Gastroesophageal sphincter (tissue), 4 donors: ENCODE results near the gene ARHGEF10L. TPM values are rescaled to one million over a fixed set of nuclear protein-coding genes. Genes with fewer than 3 reads are reported as not detected.

ENCODE experiments used
- ATAC-seq: fragments of 150-250 bp; one replicate; pipeline ENCODE4 v1.9.1; 2016; ENCODE audit warnings: mild to moderate bottlenecking, moderate library complexity
- H3K27ac ChIP-seq, 4 donors: fragments of 200-600 bp; sonication (generic) in 3 of 4; 1 replicate in 3 of 4; 2 replicates in 1 of 4; pipeline ENCODE4 v1.5.1; 2016 to 2019
- H3K27me3 ChIP-seq: fragments of 200-600 bp; sonication (generic); one replicate; pipeline ENCODE4 v1.5.1; 2019
- H3K36me3 ChIP-seq, 2 donors: fragments of 200-600 bp; sonication (generic); one replicate each; pipeline ENCODE4 v1.5.1; 2019; ENCODE audit warnings: control low read depth in 1 of 2
- H3K4me1 ChIP-seq, 3 donors: fragments of 200-600 bp; sonication (generic); 1 replicate in 2 of 3; 2 replicates in 1 of 3; pipeline ENCODE4 v1.5.1; 2016 to 2019; ENCODE audit warnings: control low read depth in 2 of 3
- H3K4me3 ChIP-seq, 2 donors: fragments of 200-600 bp; sonication (generic); one replicate each; pipeline ENCODE4 v1.5.1; 2019; ENCODE audit warnings: mild to moderate bottlenecking in 1 of 2, moderate library complexity in 1 of 2
- H3K9me3 ChIP-seq, 3 donors: fragments of 200-600 bp; sonication (generic); one replicate each; pipeline ENCODE4 v1.5.1; 2017 to 2019; ENCODE audit warnings: control low read depth in 2 of 3
- CTCF ChIP-seq, 4 experiments: fragments of 200-600 bp in 2 of 4; fragments of 450-650 bp in 2 of 4; sonication (generic) in 1 of 4; IDR thresholded peaks; one replicate each; pipeline ENCODE4 v1.5.1; 2017 to 2019; ENCODE audit warnings: antibody characterized with exemption in 4 of 4, mild to moderate bottlenecking in 2 of 4, moderate library complexity in 2 of 4
- EP300 ChIP-seq: sonication (generic); formaldehyde crosslinking; IDR thresholded peaks from one replicate; pipeline ENCODE4 v1.6.1; 2017; ENCODE audit warnings: antibody characterized with exemption, mild to moderate bottlenecking
- POLR2A ChIP-seq, 2 donors: fragments of 450-650 bp; IDR thresholded peaks; one replicate each; pipeline ENCODE4 v1.6.1; 2017; ENCODE audit warnings: antibody characterized with exemption in 2 of 2, mild to moderate bottlenecking in 2 of 2, moderate library complexity in 1 of 2
- POLR2AphosphoS5 ChIP-seq: sonication (generic); formaldehyde crosslinking; IDR thresholded peaks from one replicate; pipeline ENCODE4 v1.6.1; 2017; ENCODE audit warnings: antibody characterized with exemption
- WGBS, 2 donors: methylation state at CpG; one replicate each; pipeline ENCODE4 v1.1.5; 2018; ENCODE audit warnings: low coverage in 1 of 2; 5-methylcytosine and 5-hydroxymethylcytosine counted together
- total RNA-seq, 4 donors: library from RNA; depleted of rRNA; stranded (reverse); fragments of >200 nt; gene quantifications; one replicate each; pipeline ENCODE4 v1.1.0, GENCODE V29; 2016

Gene ARHGEF10L
- total RNA-seq, 4 donors from 2014 or later: 50.9 to 97.0 (median 80.3) TPM

- TF ChIP-seq EP300 (no peak), CTCF (IDR thresholded peaks at IDR 0.05) (no peak), POLR2AphosphoS5 (no peak), POLR2A (IDR thresholded peaks at IDR 0.05) (no peak)
- ATAC-seq: no peak
- peaks cover 0 to 13% (median 0%) of the 10 kb centered on the region in 3 donors for H3K4me1 ChIP-seq
- WGBS, 2 donors: 90% methylated on average over 3 of the region's 8 CpGs; no CpG with 5 or more reads in 1 of the 2 donors
- H3K4me3 ChIP-seq: no peak overlapping the region
- H3K27me3 ChIP-seq: no peaks in the 10 kb centered on the region
- H3K9me3 ChIP-seq: no peaks in the 10 kb centered on the region
- no peak overlapping the region for H3K27ac ChIP-seq
- peaks cover 0 to 97% of the 10 kb centered on the region in 2 donors for H3K36me3 ChIP-seq
Measured at GRCh38 chr1:17665054-17665453, 125.6 kb downstream of the ARHGEF10L start.

- peaks cover 0 to 97% of the 10 kb centered on the region in 2 donors for H3K36me3 ChIP-seq
- ATAC-seq: no peak
- TF ChIP-seq EP300 (no peak), CTCF (IDR thresholded peaks at IDR 0.05) (no peak), POLR2AphosphoS5 (no peak), POLR2A (IDR thresholded peaks at IDR 0.05) (no peak)
- no peaks in the 10 kb centered on the region for H3K9me3 ChIP-seq
- peaks cover 0 to 24% (median 3%) of the 10 kb centered on the region in 3 donors for H3K4me1 ChIP-seq
- H3K27me3 ChIP-seq: no peaks in the 10 kb centered on the region
- no peak overlapping the region for H3K4me3 ChIP-seq
- H3K27ac ChIP-seq: no peak overlapping the region
- WGBS, 2 donors: 75 to 100% methylated on average over 2 to 4 of the region's 5 CpGs
Measured at GRCh38 chr1:17665950-17666720, 126.6 kb downstream of the ARHGEF10L start.

- Histone ChIP-seq H3K4me1 (peaks cover 0 to 39% (median 12%) of the 10 kb centered on the region in 3 donors), H3K4me3 (no peak overlapping the region), H3K27me3 (no peaks in the 10 kb centered on the region), H3K9me3 (no peaks in the 10 kb centered on the region), H3K27ac (no peak overlapping the region), H3K36me3 (peaks cover 0 to 87% of the 10 kb centered on the region in 2 donors)
- ATAC-seq: no peak
- TF ChIP-seq POLR2AphosphoS5 (no peak), CTCF (IDR thresholded peaks at IDR 0.05) (no peak), POLR2A (IDR thresholded peaks at IDR 0.05) (no peak), EP300 (no peak)
- 85% methylated on average over 8 of the region's 9 CpGs; no CpG with 5 or more reads in 1 of the 2 donors for WGBS, 2 donors
Measured at GRCh38 chr1:17667641-17668040, 128.1 kb downstream of the ARHGEF10L start.

- TF ChIP-seq CTCF (IDR thresholded peaks at IDR 0.05) (no peak), POLR2A (IDR thresholded peaks at IDR 0.05) (no peak)
- Histone ChIP-seq H3K27ac (no peak overlapping the region), H3K9me3 (no peaks in the 10 kb centered on the region), H3K4me3 (no peak overlapping the region), H3K36me3 (peaks cover 0 to 82% of the 10 kb centered on the region in 2 donors), H3K27me3 (no peaks in the 10 kb centered on the region), H3K4me1 (peaks cover 0 to 44% (median 15%) of the 10 kb centered on the region in 3 donors)
- no peak for ATAC-seq
- 78 to 80% methylated on average over 1 to 4 of the region's 12 CpGs for WGBS, 2 donors
Measured at GRCh38 chr1:17668195-17668594, 128.7 kb downstream of the ARHGEF10L start.

- 95% methylated on average over 6 of the region's 20 CpGs; no CpG with 5 or more reads in 1 of the 2 donors for WGBS, 2 donors
- H3K27ac ChIP-seq: peak overlapping the region in 1 of 4 donors; percentile 14
Measured at GRCh38 chr1:17668624-17669175, 129.2 kb downstream of the ARHGEF10L start.

More at GRCh38 chr1:17668624-17669175, 129.2 kb downstream of the ARHGEF10L start:
- no peak for TF ChIP-seq EP300
- Histone ChIP-seq H3K4me3 (no peak overlapping the region), H3K4me1 (peaks cover 0 to 49% (median 19%) of the 10 kb centered on the region in 3 donors), H3K27me3 (no peaks in the 10 kb centered on the region), H3K36me3 (peaks cover 0 to 80% of the 10 kb centered on the region in 2 donors), H3K9me3 (no peaks in the 10 kb centered on the region)
- ATAC-seq: no peak
